NCI-H2227 (cell line): ENCODE data around the gene POLE2.
A peak's percentile ranks its signal among the peaks of the same experiment; 100 is the strongest.
"Not testable (repeated sequence)": the region's sequence is repeated elsewhere in the genome, so short reads cannot be mapped to it uniquely, and the experiment has no call there.

ENCODE experiments used
- DNase-seq: peaks from one replicate; lab custom pipeline; 2025; ENCODE audit not compliant: unreplicated experiment; lab: John Stamatoyannopoulos, UW

The POLE2 gene, protein sequence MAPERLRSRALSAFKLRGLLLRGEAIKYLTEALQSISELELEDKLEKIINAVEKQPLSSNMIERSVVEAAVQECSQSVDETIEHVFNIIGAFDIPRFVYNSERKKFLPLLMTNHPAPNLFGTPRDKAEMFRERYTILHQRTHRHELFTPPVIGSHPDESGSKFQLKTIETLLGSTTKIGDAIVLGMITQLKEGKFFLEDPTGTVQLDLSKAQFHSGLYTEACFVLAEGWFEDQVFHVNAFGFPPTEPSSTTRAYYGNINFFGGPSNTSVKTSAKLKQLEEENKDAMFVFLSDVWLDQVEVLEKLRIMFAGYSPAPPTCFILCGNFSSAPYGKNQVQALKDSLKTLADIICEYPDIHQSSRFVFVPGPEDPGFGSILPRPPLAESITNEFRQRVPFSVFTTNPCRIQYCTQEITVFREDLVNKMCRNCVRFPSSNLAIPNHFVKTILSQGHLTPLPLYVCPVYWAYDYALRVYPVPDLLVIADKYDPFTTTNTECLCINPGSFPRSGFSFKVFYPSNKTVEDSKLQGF

DNA sequence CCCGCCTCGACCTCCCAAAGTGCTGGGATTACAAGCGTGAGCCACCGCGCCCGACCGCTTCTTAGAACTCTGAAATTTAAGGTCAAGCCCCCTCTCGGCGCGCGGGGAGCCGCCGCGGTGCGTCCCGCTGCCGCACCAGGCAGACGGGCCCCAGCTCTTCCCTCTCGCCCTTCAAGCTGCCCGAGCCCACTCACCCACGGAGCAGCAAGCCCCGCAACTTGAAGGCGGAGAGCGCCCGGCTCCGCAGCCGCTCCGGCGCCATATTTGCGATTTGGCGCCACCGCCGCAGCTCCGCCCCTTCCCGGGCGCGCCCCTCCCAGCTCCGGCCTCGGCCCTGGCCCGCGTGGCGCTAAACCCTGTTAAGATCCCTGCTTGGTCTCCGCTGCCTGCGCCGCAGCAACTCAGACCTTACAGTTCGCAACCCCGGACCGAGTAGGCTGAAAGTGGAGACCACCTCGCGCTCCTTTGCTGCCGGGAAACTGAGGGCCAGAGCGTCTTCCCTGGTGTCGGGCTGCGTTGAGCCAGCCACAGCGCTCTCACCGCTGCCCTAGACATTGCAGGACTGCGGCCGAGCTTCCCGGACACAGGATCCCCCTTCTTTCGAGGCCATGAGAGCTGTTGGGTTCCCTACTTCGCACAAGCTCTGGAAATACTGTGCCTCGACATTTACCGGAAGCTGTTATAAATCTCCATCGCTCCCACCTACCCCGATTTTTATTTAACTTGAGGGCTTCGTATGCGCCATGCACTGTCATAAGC is at the start of gene POLE2:
Gene POLE2, minus strand, starts transcription at position 273 of the 759 bp plus-strand sequence. Its CDS starts 11 bp downstream, at position 262.
- DNase-seq: peak; percentile 86

DNA sequence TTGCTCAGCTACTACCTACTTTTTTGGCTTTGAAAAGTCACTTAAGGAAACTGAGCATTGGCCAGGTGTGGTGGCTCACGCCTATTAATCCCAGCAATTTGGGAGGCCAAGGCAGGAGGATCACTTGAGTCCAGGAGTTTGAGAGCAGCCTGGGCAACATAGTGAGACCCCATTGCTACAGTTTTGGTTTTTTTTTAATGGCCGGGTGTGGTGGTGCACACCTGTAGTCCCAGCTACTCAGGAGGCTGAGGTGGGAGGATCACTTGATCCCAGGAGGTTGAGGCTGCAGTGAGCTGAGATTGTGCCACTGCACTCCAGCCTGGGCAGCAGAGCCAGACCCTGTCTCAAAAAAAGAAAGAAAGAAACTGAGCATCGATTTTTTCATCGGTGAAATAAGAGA is 47.7 kb upstream of the POLE2 start:
- DNase-seq: not testable (repeated sequence)

DNA sequence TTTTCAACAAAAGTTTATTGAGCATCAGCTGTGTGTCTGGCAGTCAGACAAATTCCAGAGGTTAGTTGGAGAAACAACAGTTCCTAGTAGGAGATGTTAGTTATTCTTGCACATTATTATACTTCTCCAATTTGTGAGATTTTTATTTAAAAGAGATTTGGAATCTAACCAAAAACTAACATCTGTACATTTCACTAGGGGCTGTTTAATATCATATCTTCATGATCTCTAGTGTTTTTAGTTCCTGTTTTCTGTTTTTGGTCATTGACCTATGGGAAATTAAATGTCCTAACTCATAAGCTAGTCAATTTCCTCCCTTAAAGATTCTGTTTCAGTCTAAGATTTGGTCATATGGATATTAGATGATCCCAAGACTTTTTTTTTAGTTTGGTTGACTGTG is 45.8 kb upstream of the POLE2 start:
- DNase-seq: no peak

DNA sequence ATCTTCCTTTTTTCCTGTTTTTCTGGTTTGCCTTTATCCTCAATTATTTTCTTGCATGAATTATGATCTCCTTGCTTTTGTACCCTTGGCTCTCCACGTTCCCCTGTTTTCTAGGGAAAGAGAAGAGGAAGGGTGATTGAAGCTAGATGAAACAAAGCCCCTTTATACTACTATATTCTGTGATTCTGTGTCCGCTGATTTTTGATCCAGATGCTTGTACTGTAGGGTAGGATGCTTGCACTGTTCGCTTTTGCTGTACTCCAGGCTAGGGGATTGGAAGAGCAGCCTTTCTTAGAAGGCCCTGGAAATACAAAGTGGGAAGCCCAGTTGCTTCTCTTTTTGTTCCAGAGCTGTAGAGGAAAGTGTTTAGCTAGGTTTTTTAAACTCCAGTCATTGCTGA is 44.9 kb upstream of the POLE2 start:
- DNase-seq: no peak

DNA sequence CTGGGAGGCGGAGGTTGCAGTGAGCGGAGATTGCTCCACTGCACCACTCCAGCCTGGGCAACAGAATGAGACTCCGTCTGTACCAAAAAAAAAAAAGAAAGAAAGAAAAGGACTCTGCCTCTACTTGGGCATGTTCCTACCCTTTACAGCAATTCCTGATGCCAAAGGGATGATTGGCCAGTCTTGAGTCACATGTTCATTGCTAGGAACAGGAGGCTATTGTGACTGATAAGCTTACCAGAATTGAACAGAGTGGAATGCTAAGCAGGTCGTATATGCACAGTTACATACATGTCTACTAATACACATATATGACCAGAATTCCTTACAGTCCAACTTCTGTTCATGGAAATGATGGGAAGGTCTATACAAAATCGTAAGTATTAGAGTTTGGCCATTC is 39.2 kb upstream of the POLE2 start:
- DNase-seq: no peak

DNA sequence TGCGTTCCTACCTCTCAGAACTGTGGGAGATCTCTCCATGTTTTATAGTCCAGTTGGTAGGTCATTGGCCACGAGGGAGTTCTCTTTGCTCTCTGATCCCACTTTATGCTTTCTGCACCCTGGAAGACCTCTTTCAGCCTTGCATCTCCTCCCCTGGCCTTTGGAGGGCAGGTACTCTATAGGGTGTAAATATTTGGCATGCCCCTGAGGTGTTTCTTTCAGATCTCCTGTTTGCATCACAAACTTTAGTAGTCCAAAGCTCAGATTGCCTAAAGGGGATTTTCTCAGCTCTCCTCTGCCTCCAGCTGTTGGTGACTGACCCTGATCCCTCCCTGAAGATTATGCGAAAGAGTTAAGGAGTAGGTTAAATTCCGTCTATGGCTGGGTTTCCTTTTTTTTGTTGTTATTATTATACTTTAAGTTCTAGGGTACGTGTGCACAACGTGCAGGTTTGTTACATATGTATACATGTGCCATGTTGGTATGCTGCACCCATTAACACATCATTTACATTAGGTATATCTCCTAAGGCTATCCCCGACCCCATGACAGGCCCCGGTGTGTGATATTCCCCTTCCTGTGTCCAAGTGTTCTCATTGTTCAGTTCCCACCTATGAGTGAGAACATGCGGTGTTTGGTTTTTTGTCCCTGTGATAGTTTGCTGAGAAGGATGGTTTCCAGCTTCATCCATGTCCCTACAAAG is 33.9 kb upstream of the POLE2 start:
- DNase-seq: not testable (repeated sequence)

DNA sequence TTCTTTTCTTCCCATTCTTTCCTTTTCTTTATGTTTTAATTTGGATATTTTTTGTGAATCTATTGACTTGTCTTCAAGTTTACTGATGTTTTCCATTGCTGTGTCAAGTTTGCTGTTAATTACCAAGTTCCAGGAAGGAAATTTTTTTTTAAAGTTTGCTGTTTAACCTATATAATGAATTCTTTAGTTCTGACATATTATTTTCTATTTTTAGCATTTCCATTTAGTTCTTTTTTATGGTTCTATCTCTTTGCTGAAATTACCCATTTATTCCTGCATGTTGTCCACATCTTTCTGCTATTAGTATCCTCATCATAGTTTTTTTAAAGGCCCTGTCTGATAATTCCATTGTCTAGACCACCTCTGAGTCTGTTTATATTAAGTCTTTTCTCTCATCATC is 32.7 kb upstream of the POLE2 start:
- no peak for DNase-seq

DNA sequence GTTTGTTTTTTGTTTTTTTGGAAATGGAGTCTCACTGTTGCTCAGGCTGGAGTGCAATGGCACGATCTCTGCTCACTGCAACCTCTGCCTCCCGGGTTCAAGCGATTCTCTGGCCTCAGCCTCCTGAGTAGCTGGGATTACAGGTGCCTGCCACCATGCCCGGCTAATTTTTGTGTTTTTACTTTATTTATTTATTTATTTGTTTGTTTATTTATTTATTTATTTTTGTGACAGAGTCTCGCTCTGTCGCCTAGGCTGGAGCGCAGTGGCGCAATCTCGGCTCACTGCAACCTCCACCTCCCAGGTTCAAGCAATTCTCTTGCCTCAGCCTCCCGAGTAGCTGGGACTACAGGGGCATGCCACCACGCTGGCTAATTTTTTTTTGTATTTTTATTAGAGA is 23.0 kb upstream of the POLE2 start:
- not testable (repeated sequence) for DNase-seq

DNA sequence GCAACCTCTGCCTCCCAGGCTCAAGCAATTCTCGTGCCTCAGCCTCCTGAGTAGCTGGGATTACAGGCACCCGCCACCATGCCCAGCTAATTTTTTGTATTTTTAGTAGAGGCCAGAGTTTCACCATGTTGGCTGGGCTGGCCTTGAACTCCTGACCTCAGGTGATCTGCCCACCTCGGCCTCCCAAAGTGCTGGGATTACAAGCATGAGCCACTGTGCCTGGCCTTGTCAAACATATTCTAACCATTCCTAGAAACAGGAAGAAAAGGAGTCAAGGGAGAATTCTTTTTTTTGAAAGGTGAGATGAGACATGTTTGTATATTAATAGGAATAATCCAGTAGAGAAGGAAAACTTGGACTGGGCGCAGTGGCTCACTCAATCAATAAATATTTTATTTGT is 16.5 kb upstream of the POLE2 start:
- not testable (repeated sequence) for DNase-seq

DNA sequence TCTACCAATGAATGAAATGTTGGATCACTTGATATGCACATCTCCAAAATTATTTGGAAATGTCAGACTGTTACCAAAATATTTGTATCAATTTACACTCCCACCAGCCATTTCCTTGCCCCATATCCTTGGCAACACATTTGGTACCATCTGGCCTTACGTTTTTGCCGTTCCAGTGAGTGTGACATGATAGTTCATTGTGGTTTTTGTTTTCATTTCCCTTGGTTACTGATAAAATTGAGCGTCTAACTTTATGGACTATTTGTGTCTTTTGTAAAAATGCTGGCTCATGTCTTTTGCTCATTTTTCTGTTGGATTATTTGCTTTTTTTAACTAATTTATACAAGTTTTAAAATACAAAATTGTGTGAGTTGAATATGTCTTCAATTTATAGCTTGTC is 16.0 kb upstream of the POLE2 start:
- DNase-seq: no peak

DNA sequence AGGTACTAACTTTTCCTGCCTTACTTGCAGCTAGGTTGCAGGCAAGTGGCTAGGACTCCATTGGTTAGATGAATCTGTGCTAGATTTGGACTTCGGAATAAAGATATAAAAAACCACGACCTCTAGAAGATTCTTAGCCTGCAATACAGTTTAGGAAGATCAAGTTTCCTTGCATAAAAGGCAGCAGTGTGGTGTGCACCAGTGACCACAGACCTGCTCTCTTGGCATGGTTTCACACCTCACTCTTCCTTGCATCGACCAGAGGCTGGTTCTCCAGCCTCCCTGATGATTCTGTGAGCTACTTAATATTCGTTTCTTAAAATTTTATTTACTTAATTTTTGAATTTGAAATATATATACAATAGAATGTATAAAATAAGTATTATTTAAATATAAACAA is 14.7 kb upstream of the POLE2 start:
- no peak for DNase-seq

DNA sequence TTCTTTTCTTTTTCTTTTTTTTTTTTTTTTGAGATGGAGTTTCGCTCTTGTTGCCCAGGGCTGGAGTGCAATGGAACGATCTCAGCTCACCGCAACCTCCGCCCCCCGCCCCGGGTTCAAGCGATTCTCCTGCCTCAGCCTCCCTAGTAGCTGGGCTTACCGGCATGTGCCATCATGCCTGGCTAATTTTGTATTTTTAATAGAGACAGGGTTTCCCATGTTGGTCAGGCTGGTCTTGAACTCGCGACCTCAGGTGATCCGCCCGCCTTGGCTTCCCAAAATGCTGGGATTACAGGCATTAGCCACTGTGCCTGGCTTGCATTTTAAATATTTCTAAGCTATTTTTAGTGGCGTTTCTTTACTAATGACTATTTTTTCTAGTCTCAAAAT is 5.7 kb upstream of the POLE2 start:
- DNase-seq: not testable (repeated sequence)

DNA sequence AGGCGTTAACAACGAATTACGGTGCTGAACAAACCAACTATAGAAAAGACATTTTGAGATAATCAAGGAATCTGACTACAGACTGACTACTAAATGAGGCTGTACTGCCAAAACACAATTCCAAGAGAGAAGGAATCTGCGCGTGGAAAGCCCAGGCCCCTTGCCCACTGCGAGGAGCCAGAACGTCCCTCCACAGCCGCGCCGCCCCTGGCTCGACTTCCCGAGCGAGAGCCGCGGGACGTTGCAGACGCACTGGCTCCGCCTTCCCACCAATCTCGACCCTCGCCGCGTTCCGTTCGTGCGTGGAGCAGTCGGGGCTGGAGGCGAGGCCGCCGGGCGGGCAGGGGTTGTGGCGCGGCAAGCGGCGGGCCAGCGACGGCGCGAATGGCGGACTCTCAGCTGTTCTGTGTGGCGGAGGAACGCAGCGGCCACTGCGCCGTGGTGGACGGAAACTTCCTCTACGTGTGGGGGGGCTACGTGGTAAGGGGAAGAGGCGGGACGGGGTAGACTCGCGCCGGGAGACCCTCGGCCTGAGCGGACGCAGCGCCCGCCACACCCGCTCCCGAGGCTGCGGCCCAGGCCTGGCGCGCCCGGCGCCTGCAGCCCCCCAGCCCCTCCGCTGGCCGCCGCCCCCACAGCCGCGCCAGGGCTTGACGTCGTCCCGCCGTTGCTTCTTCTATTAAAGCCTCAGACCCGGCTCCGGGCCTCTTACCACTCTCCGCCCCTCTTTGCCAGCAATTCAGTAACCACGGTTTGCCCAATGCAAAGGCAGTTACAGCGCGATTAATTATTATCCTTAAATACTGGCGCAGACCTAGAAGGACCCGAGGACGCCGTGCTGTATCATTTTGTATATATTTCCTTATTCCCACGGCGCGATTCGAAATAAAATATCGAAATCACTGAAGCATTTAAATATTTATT is 5.1 kb upstream of the POLE2 start, which contains the start of gene KLHDC1:
Gene KLHDC1, plus strand, starts transcription at position 310 of the 924 bp plus-strand sequence. Its CDS starts 75 bp downstream, at position 385.
- DNase-seq: peak; percentile 86

DNA sequence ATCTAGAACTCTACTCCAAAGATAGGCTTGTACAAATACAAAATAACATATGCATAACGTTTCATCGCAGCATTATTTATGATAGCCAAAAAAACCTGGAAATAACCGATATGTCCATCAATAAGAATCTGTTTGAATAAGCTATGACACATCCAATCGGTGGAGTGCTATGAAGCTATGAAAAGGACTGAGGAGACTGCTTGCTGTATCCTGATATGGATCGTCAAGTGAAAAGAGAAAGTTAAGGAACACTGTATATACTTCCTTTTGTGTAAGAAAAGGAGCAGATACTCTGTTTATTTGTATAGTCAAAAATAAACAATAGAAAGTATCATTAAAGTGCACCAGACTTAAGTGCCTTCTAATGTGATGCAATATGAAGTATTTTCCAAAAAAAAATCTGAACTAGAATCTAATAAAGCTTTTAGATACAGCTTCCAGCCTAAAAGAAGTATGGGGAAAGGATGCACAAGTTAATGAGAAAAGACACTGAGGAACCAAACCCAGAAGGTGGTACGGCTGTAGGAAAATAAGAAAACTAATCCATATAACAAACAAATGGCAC is 4.3 kb upstream of the POLE2 start:
- DNase-seq: no peak

DNA sequence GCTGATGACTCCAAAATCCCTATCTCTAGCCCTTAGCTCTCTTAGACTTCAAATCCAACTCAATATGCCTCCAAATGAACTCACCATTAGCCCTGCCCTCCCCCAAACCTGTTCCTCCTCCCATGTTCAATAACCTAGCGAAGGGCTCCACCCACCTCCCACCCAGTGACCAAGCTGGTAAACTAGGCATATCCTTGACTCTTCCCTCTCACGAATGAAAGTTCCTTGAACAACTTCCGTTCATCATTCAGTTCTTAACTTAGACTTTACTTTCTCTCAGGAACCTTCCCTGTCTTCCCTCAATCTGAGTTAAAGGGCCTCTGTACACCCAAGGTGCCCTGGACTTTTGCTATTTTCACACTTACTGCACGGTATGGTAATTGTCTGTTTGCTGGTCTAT is 3.0 kb upstream of the POLE2 start:
- DNase-seq: no peak

DNA sequence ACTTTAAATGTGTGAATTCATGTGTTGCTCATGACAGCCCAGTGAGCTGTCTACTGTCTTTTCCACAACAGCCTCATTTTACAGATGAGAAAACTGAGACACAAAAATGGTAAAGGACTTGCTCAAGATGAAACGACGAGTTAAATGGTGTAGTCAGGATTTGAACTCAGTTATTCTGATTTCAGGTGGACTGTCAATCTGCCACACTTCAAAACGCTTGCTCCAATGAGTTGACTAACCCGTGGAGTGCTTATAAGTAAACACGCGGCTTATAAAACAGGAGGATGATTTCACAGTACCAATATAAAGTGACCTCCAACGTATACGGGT is 652 bp upstream of the POLE2 start:
- no peak for DNase-seq

DNA sequence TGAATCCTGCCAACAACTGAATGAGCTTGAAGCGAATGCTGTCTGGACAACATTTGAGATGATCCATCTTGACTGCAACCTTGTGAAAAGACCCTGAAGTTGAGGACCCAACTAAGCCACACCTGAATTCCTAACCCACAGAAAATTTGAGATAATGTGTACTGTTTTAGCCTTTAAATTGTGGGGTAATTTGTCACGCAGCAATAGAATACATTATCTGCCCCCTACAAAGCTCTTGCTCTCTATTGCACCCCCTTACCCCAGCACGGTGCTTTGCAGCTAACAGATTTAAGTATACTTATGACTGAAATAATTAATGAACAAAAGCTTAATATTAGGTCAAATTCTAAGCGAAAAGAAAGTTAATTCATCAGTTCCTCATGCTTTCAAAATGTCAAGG is 1.6 kb downstream of the POLE2 start:
- DNase-seq: no peak

DNA sequence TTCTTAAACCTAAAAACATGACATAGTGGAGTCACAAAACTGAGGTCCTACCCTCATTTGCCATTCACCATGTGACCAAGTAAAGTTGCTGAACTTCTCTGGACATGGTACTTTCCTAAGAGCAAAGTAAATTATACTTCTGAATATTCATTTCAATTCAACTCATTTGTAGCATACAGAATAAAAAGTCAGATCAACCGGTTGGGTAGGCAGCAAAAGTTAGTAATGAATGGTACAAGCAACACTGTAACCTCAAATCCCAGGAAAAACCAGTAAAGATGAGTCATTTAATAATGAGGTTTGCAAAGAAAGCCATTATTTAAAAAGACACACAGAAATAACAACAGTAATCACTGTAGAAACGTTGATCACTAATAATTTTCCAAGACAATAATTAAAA is 8.7 kb downstream of the POLE2 start:
- DNase-seq: no peak

DNA sequence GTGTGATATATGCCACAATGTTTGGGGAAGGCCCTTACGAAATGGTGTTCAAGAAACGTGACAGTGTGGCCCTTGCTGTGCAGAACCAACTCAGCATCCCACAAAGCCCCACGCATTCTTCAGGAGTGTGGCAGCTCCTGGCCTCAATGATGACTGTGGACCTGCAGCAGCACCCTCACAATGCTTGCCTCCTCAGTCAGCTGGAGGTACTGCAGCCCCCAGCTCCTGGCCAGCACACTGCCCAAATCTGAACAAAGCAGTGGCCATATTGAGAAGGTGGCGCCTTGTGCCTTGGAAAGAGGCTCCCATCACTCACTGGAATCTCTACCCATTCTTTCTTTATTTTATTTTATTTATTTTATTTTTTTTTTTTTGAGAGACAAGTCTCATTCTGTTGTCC is 10.4 kb downstream of the POLE2 start:
- DNase-seq: no peak

DNA sequence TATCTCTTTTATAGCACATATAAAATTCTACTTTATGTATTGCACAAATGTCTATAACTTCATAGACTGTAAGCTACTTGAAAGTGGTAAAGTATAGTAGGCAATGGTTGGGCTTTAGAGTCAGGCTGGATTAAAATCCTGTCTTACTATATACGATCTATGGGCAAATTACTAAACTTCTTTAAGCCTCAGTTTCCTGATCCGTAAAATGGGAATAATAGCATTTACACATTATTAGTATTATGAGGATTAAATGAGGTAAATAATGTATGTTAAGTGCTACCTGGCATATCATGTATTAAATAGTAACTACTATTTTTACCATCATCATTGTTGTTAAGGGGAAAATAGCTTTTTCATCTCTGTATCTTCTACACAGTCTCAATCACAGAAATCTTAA is 14.4 kb downstream of the POLE2 start:
- no peak for DNase-seq
